Stimulated activated CD4-positive, alpha-beta T cell treated with anti-CD3 and anti-CD28 coated beads, Interleukin-2, amount 100 ng/mL, for 24 hours (primary cell): ENCODE data around the gene RBSN.

Experiments
- DNase-seq, 2 donors: peaks; one replicate each; pipeline ENCODE4 v3.0.0-alpha.2; 2020

The RBSN gene

GRCh38 chr3:15055019-15055557 is 43.9 kb downstream of the RBSN start:
- peak; percentile 69 to 78 for DNase-seq

DNA sequence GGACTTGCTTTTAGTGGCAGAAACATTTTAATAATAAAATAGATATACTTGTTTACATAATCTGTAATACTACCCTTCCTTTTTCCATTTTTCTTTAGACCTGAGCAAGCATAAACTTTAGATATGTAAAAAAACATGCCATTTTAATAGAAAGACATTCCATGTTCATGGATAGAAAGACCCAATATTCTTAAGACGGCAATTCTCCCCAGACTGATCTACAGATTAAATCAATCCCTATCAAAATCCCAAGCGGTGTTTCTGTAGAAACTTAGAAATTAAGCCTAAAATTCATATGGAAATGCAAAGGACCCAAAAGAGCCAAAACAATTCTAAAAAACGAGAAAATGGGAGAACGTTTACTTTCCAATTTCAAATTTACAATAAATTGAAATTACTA is 45.4 kb downstream of the RBSN start:
- no peak for DNase-seq

DNA sequence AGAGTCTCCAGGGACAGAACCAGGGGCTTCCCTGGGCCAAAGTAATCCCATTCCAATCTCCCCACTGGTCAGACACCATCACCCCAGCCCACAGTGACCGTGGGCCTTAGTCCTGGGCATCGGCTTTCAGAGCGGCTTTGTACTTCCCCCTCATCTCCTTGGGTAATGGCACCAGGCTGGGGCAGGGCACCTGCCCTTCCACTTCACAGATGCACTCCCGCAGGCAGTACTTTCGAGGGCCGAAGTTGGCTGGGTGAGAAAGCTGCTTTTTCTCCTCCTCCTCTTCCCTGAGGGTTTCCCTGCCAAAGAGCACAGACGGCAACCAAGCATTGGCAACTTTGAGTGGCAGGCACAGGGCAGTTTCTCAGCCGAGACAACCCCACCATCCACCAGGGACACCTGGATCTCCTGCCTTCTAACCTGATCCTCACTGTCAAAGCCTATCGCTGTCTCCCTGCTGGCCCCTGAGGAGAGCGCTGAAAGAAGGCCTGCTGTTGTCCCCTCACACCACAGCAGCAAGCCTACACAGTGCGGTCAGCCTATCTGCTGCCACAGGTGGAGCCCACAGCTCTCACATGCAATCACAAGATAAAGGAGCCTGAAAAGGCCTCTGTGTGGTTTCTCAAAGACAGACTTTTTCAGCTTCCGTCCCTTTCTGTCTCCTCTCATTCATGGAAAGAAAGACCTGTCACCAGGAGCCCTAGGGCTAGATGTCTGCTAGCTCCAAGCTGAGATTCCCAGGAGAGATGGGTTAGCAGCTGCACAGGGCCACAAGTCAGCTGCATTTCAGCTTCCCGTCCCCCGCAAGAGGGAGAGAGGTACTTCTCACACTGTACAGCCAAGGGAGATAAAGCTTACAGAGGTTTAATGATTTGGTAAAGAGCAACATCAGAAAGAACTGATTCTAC is 46.4 kb downstream of the RBSN start:
- no peak for DNase-seq

- DNase-seq = peak; percentile 43 to 44
Observed at GRCh38 chr3:15051531-15051930, 47.4 kb downstream of the RBSN start.

DNA sequence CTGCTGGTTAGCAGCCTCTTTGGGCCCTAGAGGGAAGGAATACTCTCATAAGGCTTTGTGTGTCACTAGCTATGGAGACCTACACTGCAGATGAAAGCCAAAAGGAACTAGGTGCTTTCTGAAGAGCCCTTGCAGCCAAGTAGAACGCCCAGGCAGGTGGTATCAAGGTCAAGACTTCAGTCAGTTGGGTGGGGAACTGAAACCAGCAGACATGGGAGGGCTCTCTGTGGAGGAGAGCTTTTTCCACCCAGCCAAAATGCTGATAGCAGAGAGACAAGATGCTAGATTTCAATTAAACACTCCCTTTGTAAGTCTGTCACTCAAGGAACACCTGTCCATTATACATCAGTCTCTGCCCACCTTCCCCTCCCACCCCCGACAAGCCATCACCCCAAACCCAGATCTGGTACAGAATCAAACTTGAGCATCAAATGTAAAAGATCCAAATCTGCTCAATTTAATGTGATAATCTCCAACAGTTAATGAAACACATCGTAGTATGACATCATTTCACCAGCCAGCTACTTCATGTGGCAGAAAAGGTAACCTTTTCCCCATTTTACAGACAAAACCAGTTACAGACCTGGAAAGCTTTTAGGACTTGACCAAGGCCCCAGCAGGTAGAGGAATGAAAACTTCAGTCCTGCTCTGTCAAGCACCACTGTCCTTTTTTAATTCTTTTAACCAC is 48.4 kb downstream of the RBSN start:
- no peak for DNase-seq

DNA sequence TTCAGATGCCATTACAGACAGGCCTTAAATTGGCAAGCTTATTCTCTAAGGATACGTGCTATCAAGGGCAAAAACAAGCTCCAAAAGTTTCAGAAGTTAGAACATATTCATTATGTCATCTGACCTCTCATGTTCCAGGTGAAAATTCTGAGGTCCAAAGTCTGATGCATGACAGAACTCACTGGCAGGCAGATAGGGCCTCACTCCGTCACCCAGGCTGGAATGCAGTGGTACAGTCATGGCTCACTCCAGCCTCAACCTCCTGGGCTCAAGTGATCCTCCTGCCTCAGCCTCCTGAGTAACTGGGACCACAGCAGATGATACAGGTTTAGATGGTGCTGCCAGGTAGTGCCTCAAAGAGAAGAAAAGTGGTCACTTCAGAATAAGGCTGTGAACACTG is 49.4 kb downstream of the RBSN start:
- no peak for DNase-seq

DNA sequence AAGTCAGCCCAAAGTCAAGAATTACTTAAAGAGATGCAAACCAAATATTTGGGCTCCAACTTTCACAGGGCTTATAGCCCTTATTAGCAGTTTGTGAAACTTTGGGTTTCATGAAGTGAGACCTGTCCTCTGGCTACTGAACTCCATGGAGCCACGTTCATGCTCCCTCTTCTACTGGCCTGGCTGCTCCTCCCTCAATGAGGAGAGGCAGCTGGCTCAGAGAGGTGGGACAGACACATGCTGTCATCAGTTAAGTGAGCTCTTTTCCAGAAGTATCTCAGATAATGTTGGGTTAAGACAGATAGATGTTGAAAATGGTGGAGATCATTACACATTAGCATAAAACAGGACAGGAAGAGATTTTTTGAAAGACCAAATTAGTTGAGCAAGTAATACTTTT is 53.3 kb downstream of the RBSN start:
- no peak for DNase-seq

DNA sequence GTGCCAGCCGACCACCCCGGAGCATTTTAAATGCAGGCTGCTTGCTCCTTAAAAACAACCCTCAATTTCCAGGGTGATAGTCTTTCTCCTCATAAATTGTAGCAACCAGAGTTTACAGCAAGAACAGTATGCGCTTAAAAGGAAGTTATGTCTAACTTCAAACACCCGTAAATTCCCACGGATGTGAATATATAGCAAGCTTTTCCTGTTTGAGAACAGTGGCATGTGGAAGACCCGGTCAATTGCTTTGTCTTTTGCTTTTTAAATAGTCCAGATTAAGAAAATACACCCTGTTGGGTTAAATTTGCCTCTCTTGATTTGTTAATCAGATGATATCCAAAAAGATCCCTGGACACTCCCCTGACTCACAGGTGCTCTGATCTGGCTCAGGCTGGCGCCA is 54.6 kb downstream of the RBSN start:
- DNase-seq = no peak

DNA sequence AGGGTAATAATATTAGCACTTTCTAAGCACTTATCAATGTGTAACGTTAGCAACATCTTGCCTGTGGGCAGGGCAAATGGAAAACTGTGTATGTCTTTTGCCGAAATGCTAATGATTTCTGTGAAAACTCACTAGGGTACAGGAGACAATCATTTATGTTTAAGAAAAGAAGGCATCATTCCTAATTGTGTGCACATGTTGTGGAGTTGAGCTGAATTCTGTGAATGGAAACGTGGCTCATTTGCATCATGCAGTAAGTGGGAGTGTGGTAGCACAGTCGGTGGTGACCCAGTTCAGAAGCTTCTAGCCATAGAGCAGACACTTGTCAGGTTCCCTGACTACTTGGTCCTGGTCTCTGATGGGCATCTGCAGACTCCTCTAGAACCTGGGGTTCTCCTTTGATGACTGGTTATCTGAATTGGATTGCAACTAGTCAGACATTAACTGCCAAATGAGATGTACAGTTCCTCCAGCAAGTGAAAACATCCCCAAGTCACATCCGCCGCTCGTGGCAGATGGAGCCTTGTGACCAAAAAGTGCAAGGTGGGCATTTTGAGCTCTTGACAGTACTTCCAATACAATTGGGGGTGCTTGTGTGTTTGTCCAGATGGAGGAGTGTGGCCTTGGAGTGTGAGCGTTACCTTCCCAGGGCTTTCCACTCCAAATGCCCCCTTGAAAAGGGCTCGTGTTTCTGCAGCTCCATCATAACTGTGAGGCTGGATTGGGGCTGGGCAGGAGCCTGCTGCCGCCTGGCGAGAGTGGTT is 55.4 kb downstream of the RBSN start:
- no peak for DNase-seq

DNA sequence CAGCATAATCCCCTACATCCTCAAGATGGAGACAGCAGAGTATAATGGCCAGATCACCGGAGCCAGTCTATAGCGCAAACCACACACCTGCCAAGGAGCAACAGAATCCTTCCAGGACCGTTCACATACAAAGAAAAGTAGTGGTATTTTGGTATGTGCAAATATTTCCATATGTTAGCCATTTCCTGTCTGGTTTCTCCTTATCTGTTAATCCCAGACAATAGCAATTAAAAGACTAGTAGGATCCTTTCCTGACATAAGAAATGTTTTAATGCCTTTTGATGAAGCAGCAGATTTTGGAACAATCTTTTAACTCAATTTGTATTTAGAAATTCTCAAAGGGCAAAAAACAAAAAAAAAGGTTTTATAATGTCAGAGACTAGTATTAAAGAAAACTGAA is 56.0 kb downstream of the RBSN start:
- no peak for DNase-seq

DNA sequence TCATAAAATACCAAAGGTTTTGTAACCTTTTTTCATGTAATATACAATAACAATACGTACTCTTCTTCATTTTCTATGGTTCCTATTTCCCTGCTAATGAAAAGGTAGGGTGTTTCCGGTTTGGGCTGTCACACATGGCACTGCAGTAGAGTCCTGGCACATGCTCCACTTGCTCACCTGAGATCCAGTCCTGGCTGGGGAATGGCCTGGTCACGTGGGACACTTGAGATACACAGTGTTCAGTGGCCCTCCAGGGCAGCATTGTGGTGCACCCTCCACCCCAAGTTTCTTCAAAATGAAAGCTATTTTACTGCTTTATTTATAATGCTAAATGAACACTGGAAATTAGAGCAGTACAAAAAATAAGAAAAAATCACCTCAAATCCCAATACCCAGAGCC is 57.0 kb downstream of the RBSN start:
- no peak for DNase-seq

GRCh38 chr3:15040844-15041243 is 58.1 kb downstream of the RBSN start:
- no peak for DNase-seq

GRCh38 chr3:15038306-15038705 is 60.6 kb downstream of the RBSN start:
- no peak for DNase-seq

GRCh38 chr3:15033103-15033502 is 65.8 kb downstream of the RBSN start:
- DNase-seq = no peak

GRCh38 chr3:15032650-15033049 is 66.3 kb downstream of the RBSN start:
- DNase-seq = no peak

- DNase-seq = no peak
Observed at GRCh38 chr3:15029625-15030024, 69.3 kb downstream of the RBSN start.

DNA sequence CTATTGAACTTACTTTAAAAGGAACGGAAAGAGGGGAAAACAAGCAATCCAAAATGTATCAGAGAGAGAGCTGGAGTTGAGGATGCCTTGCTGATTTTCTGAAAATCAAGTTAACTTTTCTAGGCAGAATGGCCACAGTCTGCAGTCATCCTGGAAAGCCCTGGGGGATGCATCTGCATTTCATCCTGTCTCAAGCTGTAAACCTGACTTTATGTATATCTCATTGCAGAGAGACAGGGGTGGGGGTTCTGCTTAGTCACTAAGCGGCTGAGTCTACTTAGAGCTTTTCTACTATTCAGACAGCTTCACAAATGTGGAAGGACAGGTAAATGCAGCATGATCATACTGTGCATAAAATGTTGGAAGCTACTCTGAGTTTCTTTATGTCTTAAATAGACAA is 75.2 kb downstream of the RBSN start:
- DNase-seq = no peak

GRCh38 chr3:15023249-15023648 is 75.7 kb downstream of the RBSN start:
- no peak for DNase-seq
